DMS 273 (cell line): Measurements from ENCODE around the gene ANKRD13B.
"Not testable (repeated sequence)": the region's sequence is repeated elsewhere in the genome, so short reads cannot be mapped to it uniquely, and the experiment has no call there.

Experiments
- DNase-seq: peaks from one replicate; lab custom pipeline; 2025; ENCODE audit not compliant: unreplicated experiment; lab: John Stamatoyannopoulos, UW

ANKRD13B gene

DNA sequence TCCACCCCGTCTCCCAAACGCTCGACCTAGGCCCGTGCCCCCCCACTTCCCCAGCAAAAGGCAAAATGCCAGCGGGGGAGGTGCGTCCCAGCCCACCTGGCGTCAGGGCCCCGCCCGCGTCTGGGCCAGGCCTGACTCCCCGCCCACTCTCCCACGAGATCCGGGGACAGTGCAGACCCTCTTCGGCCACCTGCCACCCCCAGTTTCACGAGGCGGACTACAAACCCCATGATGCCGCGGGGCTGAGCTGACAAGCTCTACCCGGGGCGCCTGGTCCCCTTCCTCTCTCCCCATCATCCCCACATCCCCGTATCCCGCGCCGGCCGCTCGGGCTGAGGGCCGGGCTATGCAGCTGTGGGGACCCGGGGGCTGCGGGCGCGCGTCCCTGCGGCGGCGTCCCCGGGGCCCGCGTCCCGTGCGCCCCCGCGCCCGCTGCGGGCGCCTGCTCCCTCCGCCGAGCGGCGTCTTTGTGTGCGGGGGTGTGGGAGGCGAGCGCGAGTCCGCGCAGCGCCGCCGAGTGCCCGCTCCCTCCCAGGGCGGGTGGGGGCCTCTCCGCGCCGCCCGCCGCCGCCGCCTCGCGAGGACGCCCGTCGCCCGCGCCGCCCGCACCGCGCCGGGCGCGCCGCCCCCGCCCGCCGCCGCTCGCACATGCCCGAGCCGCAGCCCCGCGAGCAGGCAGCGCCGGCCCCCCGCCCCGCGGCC lies at the start of gene ANKRD13B:
Gene ANKRD13B (plus strand): TSS at position 283 of the 702 bp plus-strand sequence. CDS start 490 bp downstream, outside the sequence.
- DNase-seq = peak; percentile 92

- DNase-seq = no peak
These were observed 48.9 kb upstream of the ANKRD13B start for GRCh38 chr17:29544066-29544465.

GRCh38 chr17:29546085-29546484 lies 46.8 kb upstream of the ANKRD13B start:
- DNase-seq = no peak

DNA sequence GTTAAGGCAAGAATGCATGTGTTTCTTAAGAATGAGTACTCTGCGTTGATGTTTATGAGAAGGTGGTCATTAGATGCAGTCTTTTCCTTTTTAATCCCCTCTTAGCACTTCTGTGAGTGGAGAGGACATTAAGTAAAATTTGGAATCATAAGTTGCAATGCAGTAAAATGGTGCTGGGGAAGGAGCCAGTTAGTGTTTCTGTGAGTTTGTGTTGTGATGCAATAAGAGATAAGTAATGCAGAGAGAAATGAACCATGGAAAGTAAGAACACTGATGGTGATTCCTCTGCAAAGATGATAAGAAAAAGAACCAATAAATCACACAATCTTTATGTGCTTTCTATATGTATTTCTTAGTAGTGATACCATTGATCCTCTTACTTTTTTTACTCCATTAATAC lies 46.1 kb upstream of the ANKRD13B start:
- no peak for DNase-seq

DNA sequence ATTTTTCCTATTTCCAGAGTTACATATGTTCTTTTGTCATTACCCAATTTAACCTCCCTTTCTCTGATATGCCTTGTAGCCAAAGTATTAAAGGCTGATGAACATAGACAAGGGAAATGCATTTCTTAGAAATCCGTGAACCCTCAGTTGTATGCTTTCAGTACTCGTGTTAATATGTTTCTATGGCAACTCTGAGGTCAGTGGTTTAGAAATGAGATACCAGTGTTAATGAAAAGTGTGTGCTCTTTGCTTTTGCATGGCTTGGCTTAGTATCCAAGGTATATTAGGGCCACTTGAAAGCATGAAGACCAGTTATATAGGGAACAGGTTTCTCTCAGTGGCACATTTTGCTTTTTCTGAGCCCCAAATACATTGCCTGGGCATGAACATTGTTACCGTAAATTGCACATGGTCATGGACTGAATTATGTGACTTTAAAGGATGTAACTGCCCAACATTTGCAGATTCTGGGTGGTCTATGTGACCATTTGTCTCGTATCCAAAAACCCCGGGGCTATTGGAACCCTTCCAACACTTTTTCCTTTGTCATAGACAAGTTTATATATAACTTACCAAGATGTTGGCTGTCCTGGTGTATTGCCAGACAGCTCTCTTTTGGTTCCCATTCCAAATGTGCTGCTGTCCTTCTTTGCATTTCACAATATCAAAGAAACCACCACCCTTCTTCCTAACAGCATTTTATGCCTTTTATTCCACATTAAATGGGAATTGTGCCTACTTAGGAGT lies 43.6 kb upstream of the ANKRD13B start:
- DNase-seq = peak; percentile 36

DNA sequence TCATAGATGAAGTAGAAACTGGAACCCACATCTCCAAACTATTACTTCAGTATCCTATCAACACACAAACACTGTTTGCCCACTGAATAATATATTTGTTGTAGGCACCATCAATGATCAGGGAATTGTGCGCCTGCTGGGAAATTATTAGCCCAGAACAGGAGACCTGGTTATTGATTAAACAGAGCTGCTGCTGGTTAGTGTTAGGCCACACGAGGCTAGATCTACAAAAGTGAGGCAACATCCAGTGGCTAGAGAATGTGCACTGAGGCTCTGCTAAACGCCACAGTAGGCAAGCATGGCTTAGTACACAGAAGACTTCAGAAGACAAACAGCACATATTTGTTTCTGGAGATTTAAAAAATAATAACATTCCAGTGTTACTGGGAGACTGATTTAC lies 37.1 kb upstream of the ANKRD13B start:
- no peak for DNase-seq

- DNase-seq = peak; percentile 21
These were observed 35.7 kb upstream of the ANKRD13B start for GRCh38 chr17:29557085-29557738.

- no peak for DNase-seq
These were observed 35.2 kb upstream of the ANKRD13B start for GRCh38 chr17:29557739-29558116.

DNA sequence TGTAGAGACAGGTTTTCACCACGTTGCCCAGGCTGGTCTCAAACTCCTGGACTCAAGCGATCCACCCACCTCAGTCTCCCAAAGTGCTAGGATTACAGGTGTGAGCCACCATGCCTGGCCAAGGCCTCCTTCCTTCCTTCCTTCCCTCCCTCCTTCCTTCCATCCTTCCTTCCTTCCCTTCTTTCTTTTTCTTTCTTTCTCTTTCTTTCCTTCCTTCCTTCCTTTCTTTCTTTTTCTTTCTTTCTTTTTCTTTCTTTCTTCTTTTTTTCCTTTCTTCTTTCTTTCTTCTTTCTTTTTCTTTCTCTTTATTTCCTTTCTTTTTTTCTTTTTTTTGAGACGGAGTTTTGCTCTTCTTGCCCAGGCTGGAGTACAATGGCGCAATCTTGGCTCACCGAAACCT lies 34.8 kb upstream of the ANKRD13B start:
- not testable (repeated sequence) for DNase-seq

DNA sequence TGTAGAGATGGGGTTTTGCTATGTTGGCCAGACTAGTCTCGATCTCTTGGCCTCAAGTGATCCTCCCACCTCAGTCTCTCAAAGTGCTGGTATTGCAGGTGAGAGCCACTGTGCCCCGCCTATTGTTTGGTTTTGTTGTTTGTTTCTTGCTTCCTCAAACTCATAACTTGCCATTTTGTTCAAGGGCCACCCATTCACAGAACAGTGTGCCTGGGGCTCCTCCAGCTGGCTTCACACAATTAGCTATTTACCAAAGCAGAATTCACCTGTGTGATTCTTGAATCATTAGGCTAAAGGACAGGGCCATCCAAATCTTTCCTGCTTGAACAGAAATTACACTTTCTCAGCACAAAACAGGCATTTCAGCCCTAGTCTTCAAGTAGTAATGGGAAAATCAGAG lies 33.3 kb upstream of the ANKRD13B start:
- no peak for DNase-seq

GRCh38 chr17:29560316-29560715 lies 32.6 kb upstream of the ANKRD13B start:
- DNase-seq = peak; percentile 97

GRCh38 chr17:29561554-29562517 lies 31.1 kb upstream of the ANKRD13B start:
- no peak for DNase-seq

DNA sequence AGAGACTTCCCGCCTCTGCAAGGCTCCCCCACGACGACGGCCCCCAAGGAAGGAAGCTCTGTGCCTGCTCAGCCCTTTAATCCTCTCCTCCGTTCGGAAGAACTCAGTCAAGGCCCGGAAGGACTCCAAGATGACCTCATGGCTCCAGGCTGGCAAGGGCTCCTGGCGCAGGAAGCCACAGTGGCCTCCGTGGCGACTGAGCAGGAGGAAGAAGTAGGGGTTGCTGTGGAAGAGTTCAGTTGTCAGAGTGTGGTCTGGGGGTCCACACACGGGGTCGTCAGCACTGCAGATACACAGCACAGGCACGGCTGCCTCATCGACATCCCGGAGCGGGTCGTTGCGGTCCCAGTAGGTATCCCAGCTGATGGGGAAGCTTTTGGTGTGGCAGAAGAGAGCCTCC lies 30.3 kb upstream of the ANKRD13B start:
- DNase-seq = no peak

DNA sequence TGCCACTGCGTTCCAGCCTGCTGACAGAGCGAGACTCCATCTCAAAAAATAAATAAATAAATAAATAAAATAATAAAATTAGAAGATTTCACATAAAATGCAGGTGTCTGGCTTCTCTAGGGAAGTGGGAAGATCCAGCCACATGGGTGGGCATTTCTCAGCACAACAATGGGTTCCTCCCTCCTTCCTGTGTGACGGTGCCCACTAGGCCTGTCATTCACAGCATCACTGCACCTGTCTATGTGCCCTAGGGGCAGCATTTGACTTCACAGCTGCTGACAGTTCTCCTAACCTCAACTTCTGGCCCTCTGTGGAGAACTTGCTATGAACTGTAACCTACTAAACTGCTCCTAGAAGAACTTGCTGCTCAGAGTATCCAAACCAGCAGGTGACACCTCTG lies 29.1 kb upstream of the ANKRD13B start:
- no peak for DNase-seq

DNA sequence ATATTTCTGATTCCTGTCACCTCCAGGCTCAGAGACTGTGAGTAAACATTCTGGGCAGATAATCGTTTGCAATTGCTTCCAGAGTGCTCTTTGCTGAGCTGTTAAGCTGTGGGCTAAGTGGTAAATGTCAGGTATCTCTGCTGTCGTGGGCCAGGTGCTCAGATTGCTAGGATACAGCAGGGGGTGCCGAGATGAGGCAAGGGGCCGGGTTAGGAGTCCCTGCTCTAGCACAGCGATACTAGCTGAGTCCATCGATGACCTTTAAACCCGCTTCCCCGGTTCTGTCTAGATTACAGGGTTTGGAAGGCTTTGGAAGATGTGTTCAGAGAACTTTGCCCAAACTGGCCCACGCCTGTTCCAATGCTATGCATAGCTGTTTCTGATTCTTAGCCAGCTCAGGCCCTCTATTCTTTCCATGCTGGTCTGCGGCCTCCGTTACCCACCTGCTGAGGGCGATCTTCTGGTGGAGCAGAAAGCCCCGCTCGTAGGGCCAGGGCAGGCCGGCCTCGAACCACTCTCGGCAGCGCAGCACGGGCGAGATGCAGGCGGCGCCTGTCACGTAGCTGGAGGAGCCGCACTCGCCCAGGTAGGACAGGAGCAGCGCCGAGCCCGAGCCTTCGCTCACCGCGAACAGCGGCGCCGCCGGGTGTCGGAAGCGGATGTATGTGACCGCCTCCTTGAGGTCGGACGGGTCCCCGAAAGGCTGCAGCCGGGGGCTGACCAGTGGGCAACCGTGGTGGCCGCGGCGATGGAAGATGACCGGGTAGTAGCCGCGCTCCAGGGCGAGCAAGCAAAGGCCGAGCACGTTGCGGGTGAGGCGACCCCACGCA lies 27.1 kb upstream of the ANKRD13B start:
- DNase-seq = no peak

DNA sequence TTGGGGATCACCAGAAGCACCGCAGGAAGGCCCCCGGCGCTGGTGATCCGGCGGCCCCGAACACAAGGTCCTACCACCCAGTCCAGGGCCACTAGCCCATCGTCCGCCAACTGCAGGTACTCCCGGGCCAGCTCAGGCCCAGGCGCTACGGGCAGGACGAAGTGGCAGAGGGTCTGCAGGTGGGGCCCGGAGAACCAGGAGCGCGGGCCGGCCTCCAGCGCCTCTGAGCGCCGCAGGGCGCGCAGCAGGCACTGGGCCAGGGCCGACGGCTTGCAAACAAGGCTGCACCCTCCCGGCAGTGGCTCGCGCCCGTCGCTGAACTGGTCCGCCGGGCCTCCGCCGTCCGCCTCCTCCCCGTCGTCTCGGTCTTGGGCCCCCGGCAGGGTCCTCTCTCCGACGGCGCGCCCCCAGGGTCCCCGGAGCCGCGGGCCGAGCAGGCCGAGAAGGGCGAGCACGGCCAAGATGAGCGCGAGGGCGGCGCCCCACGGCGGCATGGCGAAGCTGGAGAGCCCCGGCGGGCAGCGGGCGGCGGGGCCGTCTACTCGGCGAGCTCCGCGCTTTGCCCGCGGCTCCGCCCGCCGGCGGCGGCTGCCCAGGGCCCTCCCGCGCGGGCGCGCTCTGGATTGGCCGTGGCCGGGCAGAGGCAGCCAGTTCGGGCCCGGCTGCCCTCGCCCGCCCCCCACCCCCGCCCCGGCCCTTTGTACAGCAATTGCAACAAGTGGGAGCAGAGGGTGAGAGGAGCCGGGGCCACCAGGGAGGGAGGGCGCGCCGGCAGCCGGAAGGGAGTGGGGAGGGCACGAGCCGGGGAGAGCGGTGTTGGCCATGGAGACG lies 26.2 kb upstream of the ANKRD13B start, which contains the start of gene ABHD15:
Gene ABHD15 (minus strand): TSS at position 565 of the 831 bp plus-strand sequence. CDS start 71 bp downstream, at position 494.
- DNase-seq = peak; percentile 89

GRCh38 chr17:29567304-29567553 lies 25.7 kb upstream of the ANKRD13B start:
- no peak for DNase-seq

GRCh38 chr17:29567554-29568330 lies 25.2 kb upstream of the ANKRD13B start:
- DNase-seq = peak; percentile 86
